SK-N-SH (cell line): Measurements from ENCODE around the gene VPS33B. TPM values are rescaled to one million over a fixed set of nuclear protein-coding genes. Genes with fewer than 3 reads are reported as not detected.

Source experiments
- CTCF ChIA-PET: fragments of 300-600, 350-600 bp; formaldehyde crosslinking; extraction: SDS; loops from one replicate; lab custom pipeline; 2021; lab: Yijun Ruan, JAX
- POLR2A ChIA-PET: fragments of 350-600 bp; sonication (Branson Sonifier 250); formaldehyde crosslinking; extraction: SDS; loops from one replicate; lab custom pipeline; 2020; ENCODE audit warnings: antibody characterized with exemption, inconsistent platforms; lab: Yijun Ruan, JAX
- DNase-seq: peaks from one replicate; pipeline ENCODE4 v3.0.0; 2012
- H2AFZ ChIP-seq: fragments of 200-600 bp; sonication (generic); 2 replicates; pipeline ENCODE4 v1.8.1; 2016; ENCODE audit warnings: antibody characterized with exemption, mild to moderate bottlenecking, low read depth
- H3F3A ChIP-seq: fragments of 200-600 bp; sonication (generic); replicated peaks from 2 replicates; pipeline ENCODE3; 2016; ENCODE audit warnings: antibody characterized with exemption, mild to moderate bottlenecking; ENCODE audit not compliant: insufficient read depth
- H3K27ac ChIP-seq, 2 experiments: fragments of 200-500 bp in 1 of 2; fragments of 200-600 bp in 1 of 2; sonication (Bioruptor generic) in 1 of 2; sonication (generic), shearing (Covaris generic) in 1 of 2; 2 replicates each; pipeline versions ENCODE4 v1.5.1 to v1.6.1; 2014 to 2016; ENCODE audit warnings: low read depth in 2 of 2, inconsistent platforms in 1 of 2, low read length in 1 of 2, mild to moderate bottlenecking in 1 of 2, mixed read lengths in 1 of 2
- H3K27me3 ChIP-seq: fragments of 200-600 bp; sonication (generic), shearing (Covaris generic); 2 replicates; pipeline ENCODE4 v1.6.1; 2016; ENCODE audit warnings: mixed run types; ENCODE audit not compliant: insufficient read depth
- H3K36me3 ChIP-seq, 2 experiments: fragments of 200-500 bp in 1 of 2; fragments of 200-600 bp in 1 of 2; sonication (Bioruptor generic) in 1 of 2; sonication (generic) in 1 of 2; replicated peaks in 1 of 2; 2 replicates each; pipeline versions ENCODE3 to v1.5.1; 2014 to 2016; ENCODE audit warnings: low read length in 1 of 2, mild to moderate bottlenecking in 1 of 2; ENCODE audit not compliant: insufficient read depth in 2 of 2, control insufficient read depth in 1 of 2
- H3K4me1 ChIP-seq, 2 experiments: fragments of 200-500 bp in 1 of 2; fragments of 200-600 bp in 1 of 2; sonication (Bioruptor generic) in 1 of 2; sonication (generic), shearing (Covaris generic) in 1 of 2; 2 replicates each; pipeline versions ENCODE4 v1.5.1 to v1.6.1; 2014 to 2016; ENCODE audit warnings: low read depth in 1 of 2, low read length in 1 of 2, mixed run types in 1 of 2; ENCODE audit not compliant: insufficient read depth in 2 of 2, control insufficient read depth in 1 of 2
- H3K4me2 ChIP-seq: fragments of 200-600 bp; sonication (generic), shearing (Covaris generic); 2 replicates; pipeline ENCODE4 v1.6.1; 2017; ENCODE audit warnings: mixed run types
- H3K4me3 ChIP-seq, 2 experiments: fragments of 200-500 bp in 1 of 2; fragments of 200-600 bp in 1 of 2; sonication (Bioruptor generic) in 1 of 2; sonication (generic), shearing (Covaris generic) in 1 of 2; 2 replicates each; pipeline versions ENCODE4 v1.5.1 to v1.8.1; 2014 to 2016; ENCODE audit warnings: low read depth in 2 of 2, inconsistent platforms in 1 of 2, low read length in 1 of 2, mild to moderate bottlenecking in 1 of 2, mixed read lengths in 1 of 2, moderate library complexity in 1 of 2
- H3K79me2 ChIP-seq: fragments of 200-600 bp; sonication (generic); 2 replicates; pipeline ENCODE4 v1.8.1; 2017; ENCODE audit warnings: mild to moderate bottlenecking; ENCODE audit not compliant: insufficient read depth
- H3K9ac ChIP-seq: fragments of 200-600 bp; sonication (generic); 2 replicates; pipeline ENCODE4 v1.6.1; 2017; ENCODE audit warnings: mixed run types
- H3K9me2 ChIP-seq: fragments of 200-600 bp; sonication (generic); 2 replicates; pipeline ENCODE4 v1.6.1; 2017; ENCODE audit warnings: mixed run types
- H3K9me3 ChIP-seq: fragments of 200-600 bp; sonication (generic); 2 replicates; pipeline ENCODE4 v1.6.1; 2017; ENCODE audit warnings: mixed run types, mild to moderate bottlenecking, moderate library complexity
- H4K20me1 ChIP-seq: fragments of 200-600 bp; sonication (generic); 2 replicates; pipeline ENCODE4 v1.6.1; 2017; ENCODE audit warnings: mild to moderate bottlenecking, mixed run types; ENCODE audit not compliant: insufficient read depth
- CHD2 ChIP-seq: fragments of 150-350 bp; IDR thresholded peaks from 2 replicates; pipeline ENCODE4 v1.6.1; 2018; ENCODE audit warnings: low read length; ENCODE audit not compliant: partially characterized antibody
- CTCF ChIP-seq: fragments of 200-600 bp; sonication (generic); IDR thresholded peaks from 2 replicates; pipeline ENCODE4 v1.6.1; 2017; ENCODE audit warnings: antibody characterized with exemption, mild to moderate bottlenecking, moderate library complexity
- ELF1 ChIP-seq: IDR thresholded peaks from 2 replicates; pipeline ENCODE4 v1.4.0; 2012
- EP300 ChIP-seq, 2 experiments: IDR thresholded peaks; 2 replicates each; pipeline versions ENCODE4 v1.4.0 to v1.6.1; 2012; ENCODE audit warnings: borderline replicate concordance in 1 of 2, low read depth in 1 of 2, low read length in 1 of 2
- EZH2phosphoT487 ChIP-seq: fragments of 200-600 bp; sonication (generic); IDR thresholded peaks from 2 replicates; pipeline ENCODE4 v1.6.1; 2017; ENCODE audit warnings: low read depth, mixed run types, mild to moderate bottlenecking, antibody characterized with exemption, moderate library complexity, borderline replicate concordance
- FOSL2 ChIP-seq: IDR thresholded peaks from 2 replicates; pipeline ENCODE4 v1.4.0; 2012; ENCODE audit warnings: low read depth, mild to moderate bottlenecking, moderate library complexity, borderline replicate concordance
- GATA2 ChIP-seq: sonication (generic); formaldehyde crosslinking; IDR thresholded peaks from 2 replicates; pipeline ENCODE4 v1.5.0; 2020; ENCODE audit warnings: mild to moderate bottlenecking, missing genetic modification reagents
- IRF3 ChIP-seq: fragments of 150-350 bp; IDR thresholded peaks from 2 replicates; pipeline ENCODE4 v1.6.1; 2016; ENCODE audit warnings: mild to moderate bottlenecking, low read depth, low read length
- JUND ChIP-seq: IDR thresholded peaks from 2 replicates; pipeline ENCODE4 v1.4.0; 2012
- MAX ChIP-seq: IDR thresholded peaks from 2 replicates; pipeline ENCODE4 v1.4.0; 2012; ENCODE audit warnings: low read depth
- MEF2A ChIP-seq: IDR thresholded peaks from 2 replicates; pipeline ENCODE4 v1.4.0; 2012; ENCODE audit warnings: low read depth, borderline replicate concordance
- MXI1 ChIP-seq: IDR thresholded peaks from 2 replicates; pipeline ENCODE4 v1.6.1; 2012; ENCODE audit warnings: mild to moderate bottlenecking, low read depth, low read length, improper control_type of control experiment
- NFIC ChIP-seq: IDR thresholded peaks from 2 replicates; pipeline ENCODE4 v1.4.0; 2012; ENCODE audit warnings: borderline replicate concordance
- RAD21 ChIP-seq: IDR thresholded peaks from 2 replicates; pipeline ENCODE4 v1.6.1; 2012; ENCODE audit warnings: mild to moderate bottlenecking, low read length
- REST ChIP-seq: IDR thresholded peaks from 2 replicates; pipeline ENCODE4 v1.6.1; 2012; ENCODE audit warnings: mild to moderate bottlenecking, low read depth, low read length, moderate library complexity
- RFX5 ChIP-seq: IDR thresholded peaks from 2 replicates; pipeline ENCODE4 v1.6.1; 2012; ENCODE audit warnings: mild to moderate bottlenecking, improper control_type of control experiment, low read length
- SMC3 ChIP-seq: IDR thresholded peaks from 2 replicates; pipeline ENCODE4 v1.6.1; 2012; ENCODE audit warnings: low read depth, low read length, improper control_type of control experiment
- TAF1 ChIP-seq: IDR thresholded peaks from 2 replicates; pipeline ENCODE4 v1.6.1; 2012; ENCODE audit warnings: low read depth, mild to moderate bottlenecking, low read length, moderate library complexity, borderline replicate concordance
- TEAD4 ChIP-seq: IDR thresholded peaks from 2 replicates; pipeline ENCODE4 v1.4.0; 2012; ENCODE audit warnings: mild to moderate bottlenecking, borderline replicate concordance; ENCODE audit not compliant: insufficient read depth
- USF1 ChIP-seq: IDR thresholded peaks from 2 replicates; pipeline ENCODE4 v1.4.0; 2012; ENCODE audit warnings: low read depth, borderline replicate concordance
- YY1 ChIP-seq: IDR thresholded peaks from 2 replicates; pipeline ENCODE4 v1.4.0; 2012; ENCODE audit warnings: low read depth, mild to moderate bottlenecking
- WGBS: methylation state at CpG from one replicate; pipeline ENCODE4 v1.1.6; 2017; ENCODE audit warnings: low lambda C conversion rate; 5-methylcytosine and 5-hydroxymethylcytosine counted together
- polyA plus RNA-seq, 3 experiments: library from polyadenylated mRNA; depleted of rRNA; stranded (reverse); fragments of >200 nt; gene quantifications; 2 replicates each; pipeline ENCODE4 v1.2.3, GENCODE V29; 2012

VPS33B gene
- polyA plus RNA-seq, 1 of the 3 experiments (the other 2 are of a cell fraction): 16.6 TPM

- no peaks in the 10 kb centered on the region for H3K9me3 ChIP-seq
These were observed 65.9 kb downstream of the VPS33B start for GRCh38 chr15:90956274-90957030.

More at GRCh38 chr15:90956274-90957030, 65.9 kb downstream of the VPS33B start:
- Histone ChIP-seq H3K27ac (peak overlapping the region; percentile 48 to 88; a peak in 2 of 4 replicates), H3K4me1 (peaks cover 0 to 23% of the 10 kb centered on the region in 2 experiments; a peak in 1 of 4 replicates), H3K36me3 (peaks cover 6 to 31% of the 10 kb centered on the region in 2 experiments), H3F3A (peaks cover 12% of the 10 kb centered on the region), H3K9me2 (no peaks in the 10 kb centered on the region), H2AFZ (peak overlapping the region; percentile 74; the same call in 1 of the 2 replicates), H3K27me3 (no peaks in the 10 kb centered on the region), H3K79me2 (peaks cover 30% of the 10 kb centered on the region), H4K20me1 (no peaks in the 10 kb centered on the region), H3K4me2 (peak overlapping the region; percentile 86), H3K9ac (peak overlapping the region; percentile 94), H3K4me3 (peak overlapping the region; percentile 76 to 81)
- CTCF ChIA-PET: interaction anchor here (0.5 to 10.8 kb wide), 62 partner anchors 9 to 1156 kb away, joined by 3 to 186 read pairs (median 4); partner anchors contain the start of genes HDDC3, MAN2A2, PRC1 and UNC45A
- POLR2A ChIA-PET: interaction anchor here (0.8 to 2.5 kb wide), 11 partner anchors 10 to 281 kb away, joined by 3 to 12 read pairs (median 4); partner anchors contain the start of genes HDDC3, UNC45A and VPS33B
- TF ChIP-seq EZH2phosphoT487: no peak
- no peak for TF ChIP-seq ELF1
- TF ChIP-seq MAX: 0 out of 2 replicates have a peak, but pooled peaks have one; percentile 51
- no peak for TF ChIP-seq MEF2A
- no peak for TF ChIP-seq GATA2
- peak; percentile 61; the same call in 1 of the 2 replicates for TF ChIP-seq TAF1
- peak; percentile 96 for TF ChIP-seq CTCF
- no peak for TF ChIP-seq NFIC
- TF ChIP-seq JUND: no peak
- peak; percentile 83 for TF ChIP-seq SMC3
- no peak for TF ChIP-seq USF1
- TF ChIP-seq RAD21: peak; percentile 66
- TF ChIP-seq YY1: peak; percentile 74
- TF ChIP-seq FOSL2: no peak
- no peak for TF ChIP-seq IRF3
- no peak for TF ChIP-seq TEAD4
- peak; percentile 48; the same call in 1 of the 2 replicates for TF ChIP-seq MXI1
- TF ChIP-seq EP300 (IDR thresholded peaks at IDR 0.05; ENCODE audit: borderline replicate concordance in 1 of 2, low read depth in 1 of 2, low read length in 1 of 2): no peak
- no peak for TF ChIP-seq RFX5
- 0 out of 2 replicates have a peak, but pooled peaks have one; percentile 44 for TF ChIP-seq REST
- TF ChIP-seq CHD2: no peak
- WGBS: 7% methylated on average over 22 of the region's 56 CpGs
- DNase-seq: peak; percentile 96
